Upper lobe of left lung (tissue), 6 donors: ENCODE results near the gene STAMBP. TPM values are rescaled to one million over a fixed set of nuclear protein-coding genes. Genes with fewer than 3 reads are reported as not detected.
"Not testable (repeated sequence)": the region's sequence is repeated elsewhere in the genome, so short reads cannot be mapped to it uniquely, and the experiment has no call there.

Experiments
- ATAC-seq, 2 donors: fragments of 200-7000 bp; cut with Tn5 transposase; one replicate each; pipeline ENCODE4 v1.9.1; 2022; ENCODE audit warnings: mild to moderate bottlenecking in 2 of 2, moderate library complexity in 2 of 2; ENCODE audit not compliant: low FRiP score in 2 of 2
- DNase-seq, 2 donors: peaks; one replicate each; pipeline ENCODE4 v3.0.0-alpha.2; 2019 to 2020
- H3K27ac ChIP-seq, 4 donors: fragments of 200-600 bp; sonication (generic); one replicate each; pipeline ENCODE4 v1.5.1; 2016 to 2019
- H3K27me3 ChIP-seq, 4 donors: fragments of 200-600 bp; sonication (generic); one replicate each; pipeline ENCODE4 v1.5.1; 2017 to 2019
- H3K36me3 ChIP-seq, 4 donors: fragments of 200-600 bp; sonication (generic); one replicate each; pipeline ENCODE4 v1.5.1; 2016 to 2019
- H3K4me1 ChIP-seq, 4 donors: fragments of 200-600 bp; sonication (generic); one replicate each; pipeline ENCODE4 v1.5.1; 2018 to 2019
- H3K4me3 ChIP-seq, 4 donors: fragments of 200-600 bp; sonication (generic); one replicate each; pipeline ENCODE4 v1.5.1; 2017 to 2019; ENCODE audit warnings: mild to moderate bottlenecking in 2 of 4, moderate library complexity in 1 of 4
- H3K9me3 ChIP-seq, 4 donors: fragments of 200-600 bp; sonication (generic); one replicate each; pipeline ENCODE4 v1.5.1; 2018 to 2019
- EP300 ChIP-seq, 4 donors: sonication (generic); formaldehyde crosslinking; IDR thresholded peaks; one replicate each; pipeline ENCODE4 v1.5.1; 2017; ENCODE audit warnings: antibody characterized with exemption in 4 of 4, control low read depth in 2 of 4
- POLR2A ChIP-seq, 4 donors: fragments of 450-650 bp; IDR thresholded peaks; one replicate each; pipeline ENCODE4 v1.5.1; 2016 to 2017; ENCODE audit warnings: antibody characterized with exemption in 4 of 4, mild to moderate bottlenecking in 2 of 4
- POLR2AphosphoS5 ChIP-seq, 2 donors: sonication (generic); formaldehyde crosslinking; IDR thresholded peaks; one replicate each; pipeline ENCODE4 v1.5.1; 2017; ENCODE audit warnings: antibody characterized with exemption in 2 of 2
- WGBS, 2 donors: methylation state at CpG; one replicate each; pipeline ENCODE4 v1.1.5; 2017 to 2018; 5-methylcytosine and 5-hydroxymethylcytosine counted together
- total RNA-seq, 6 donors: library from RNA; depleted of rRNA in 4 of 6; stranded (reverse); fragments of >200 nt in 4 of 6; gene quantifications; one replicate each; pipeline versions ENCODE4 v1.1.0 to v1.2.1, GENCODE V29; 2016 to 2021
- TF ChIP-seq, protein P1 (sequence below), 6 experiments: fragments of 450-650 bp in 4 of 6; fragments of 200-600 bp in 2 of 6; sonication (generic) in 2 of 6; IDR thresholded peaks; one replicate each; pipeline ENCODE4 v1.5.1; 2016 to 2019; ENCODE audit warnings: antibody characterized with exemption in 6 of 6
- donor health status: DM: no; HTN: no; CAD: no; lungs with moderate emphysema.
- donor health status: DM: no; HTN: yes; CAD: no; lungs with severe emphysema.

STAMBP gene
- total RNA-seq: 10 to 100 TPM; 22.8 to 41.7 (median 28.3) TPM

- Histone ChIP-seq H3K27ac (peak within 1 kb of the TSS; percentile 95 to 98 (median 96)), H3K4me3 (peak within 1 kb of the TSS; percentile 60 to 87 (median 82)), H3K9me3 (no peaks in the 10 kb centered on the region), H3K4me1 (peaks cover 11 to 28% (median 16%) of the 10 kb centered on the region in 4 donors), H3K27me3 (no peaks in the 10 kb centered on the region), H3K36me3 (peaks cover 3 to 21% (median 4%) of the 10 kb centered on the region in 4 donors)
- ATAC-seq: peak; percentile 97 to 99
- WGBS, 2 donors: 0 to 1% methylated on average over 28 to 31 of the region's 48 CpGs
- DNase-seq: peak; percentile 97 to 100
- TF ChIP-seq, protein P1, sequence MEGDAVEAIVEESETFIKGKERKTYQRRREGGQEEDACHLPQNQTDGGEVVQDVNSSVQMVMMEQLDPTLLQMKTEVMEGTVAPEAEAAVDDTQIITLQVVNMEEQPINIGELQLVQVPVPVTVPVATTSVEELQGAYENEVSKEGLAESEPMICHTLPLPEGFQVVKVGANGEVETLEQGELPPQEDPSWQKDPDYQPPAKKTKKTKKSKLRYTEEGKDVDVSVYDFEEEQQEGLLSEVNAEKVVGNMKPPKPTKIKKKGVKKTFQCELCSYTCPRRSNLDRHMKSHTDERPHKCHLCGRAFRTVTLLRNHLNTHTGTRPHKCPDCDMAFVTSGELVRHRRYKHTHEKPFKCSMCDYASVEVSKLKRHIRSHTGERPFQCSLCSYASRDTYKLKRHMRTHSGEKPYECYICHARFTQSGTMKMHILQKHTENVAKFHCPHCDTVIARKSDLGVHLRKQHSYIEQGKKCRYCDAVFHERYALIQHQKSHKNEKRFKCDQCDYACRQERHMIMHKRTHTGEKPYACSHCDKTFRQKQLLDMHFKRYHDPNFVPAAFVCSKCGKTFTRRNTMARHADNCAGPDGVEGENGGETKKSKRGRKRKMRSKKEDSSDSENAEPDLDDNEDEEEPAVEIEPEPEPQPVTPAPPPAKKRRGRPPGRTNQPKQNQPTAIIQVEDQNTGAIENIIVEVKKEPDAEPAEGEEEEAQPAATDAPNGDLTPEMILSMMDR (IDR thresholded peaks at IDR 0.05): peak in 1 of 6 experiments; percentile 7
- TF ChIP-seq POLR2AphosphoS5 (IDR thresholded peaks at IDR 0.05) (peak; percentile 77 to 80), POLR2A (IDR thresholded peaks at IDR 0.05) (peak in 2 of 4 donors; percentile 26 to 78), EP300 (IDR thresholded peaks at IDR 0.05) (no peak)
These were observed at the start of gene STAMBP for GRCh38 chr2:73828818-73829570. Gene STAMBP, plus strand, starts transcription at chr2:73828961. Its CDS starts 1,896 bp downstream, at chr2:73830857.

DNA sequence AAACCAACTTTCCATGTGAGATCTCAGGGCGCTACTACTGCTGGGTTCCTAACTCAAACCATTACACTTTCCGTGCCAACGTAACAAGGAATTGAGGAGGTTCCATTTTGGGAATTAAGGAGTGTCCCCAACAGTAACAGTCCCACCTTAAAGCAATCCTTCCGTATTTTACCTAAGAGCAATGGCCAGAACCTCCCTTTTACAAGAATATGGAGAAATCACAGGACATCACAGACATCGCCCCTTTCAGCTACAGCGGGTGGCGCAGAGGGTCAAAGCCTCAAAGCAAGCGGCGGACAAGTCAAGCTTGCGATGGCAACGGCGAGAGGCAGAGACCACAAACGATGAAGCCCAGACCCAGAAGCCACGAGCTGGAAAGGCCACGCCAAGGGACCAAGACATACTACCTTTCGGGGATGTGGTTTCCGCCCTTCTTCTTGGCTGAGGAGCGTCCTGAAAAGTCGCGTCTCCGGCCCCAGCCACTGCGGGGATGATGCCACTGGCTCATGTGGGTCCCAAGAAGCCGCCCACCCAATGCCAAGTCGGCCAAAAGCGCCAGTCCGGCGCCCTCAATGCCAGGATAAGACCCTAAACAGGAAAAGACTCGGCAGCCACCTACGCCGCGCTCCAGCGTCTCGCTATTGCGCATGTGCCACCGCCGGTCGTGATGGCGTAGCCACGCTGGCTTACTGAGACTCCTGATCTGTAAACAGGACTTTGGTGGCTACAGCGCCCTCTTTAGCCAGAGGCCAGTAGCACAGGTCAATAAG, 49.1 kb upstream of the STAMBP start, which contains the start of gene DUSP11:
Gene DUSP11, minus strand, starts transcription at position 637 of the 770 bp plus-strand sequence. Its CDS starts 129 bp downstream, at position 508.
- Histone ChIP-seq H3K4me1 (peaks cover 13 to 23% (median 16%) of the 10 kb centered on the region in 4 donors), H3K27me3 (no peaks in the 10 kb centered on the region), H3K36me3 (peaks cover 5 to 26% (median 10%) of the 10 kb centered on the region in 4 donors), H3K4me3 (peak within 1 kb of the TSS; percentile 60 to 87 (median 71)), H3K27ac (peak within 1 kb of the TSS; percentile 92 to 94 (median 92)), H3K9me3 (no peaks in the 10 kb centered on the region)
- WGBS, 2 donors: 1 to 2% methylated on average over 22 to 40 of the region's 40 CpGs
- peak in 3 of 4 donors; percentile 73 to 90 (median 76) for TF ChIP-seq POLR2A (IDR thresholded peaks at IDR 0.05)
- peak; percentile 82 to 95 for TF ChIP-seq POLR2AphosphoS5 (IDR thresholded peaks at IDR 0.05)
- TF ChIP-seq EP300 (IDR thresholded peaks at IDR 0.05): no peak
- TF ChIP-seq, protein P1 (IDR thresholded peaks at IDR 0.05): peak; percentile 88 to 96 (median 92)
- ATAC-seq (peak; percentile 100), DNase-seq (peak; percentile 96 to 98)

- Histone ChIP-seq H3K9me3 (no peaks in the 10 kb centered on the region), H3K4me3 (peak overlapping the region in 3 of 4 donors; percentile 64 to 87 (median 78)), H3K27me3 (no peaks in the 10 kb centered on the region), H3K36me3 (peaks cover 5 to 22% (median 7%) of the 10 kb centered on the region in 4 donors), H3K27ac (peak overlapping the region; percentile 92 to 94 (median 92)), H3K4me1 (peaks cover 13 to 23% (median 16%) of the 10 kb centered on the region in 4 donors)
- ATAC-seq (no peak), DNase-seq (no peak)
- WGBS, 2 donors: 3 to 5% methylated on average over 7 of the region's 7 CpGs
- TF ChIP-seq POLR2AphosphoS5 (IDR thresholded peaks at IDR 0.05) (no peak), EP300 (IDR thresholded peaks at IDR 0.05) (no peak), POLR2A (IDR thresholded peaks at IDR 0.05) (no peak)
- TF ChIP-seq, protein P1 (IDR thresholded peaks at IDR 0.05): no peak
These were observed 48.6 kb upstream of the STAMBP start for GRCh38 chr2:73780237-73780582.

DNA sequence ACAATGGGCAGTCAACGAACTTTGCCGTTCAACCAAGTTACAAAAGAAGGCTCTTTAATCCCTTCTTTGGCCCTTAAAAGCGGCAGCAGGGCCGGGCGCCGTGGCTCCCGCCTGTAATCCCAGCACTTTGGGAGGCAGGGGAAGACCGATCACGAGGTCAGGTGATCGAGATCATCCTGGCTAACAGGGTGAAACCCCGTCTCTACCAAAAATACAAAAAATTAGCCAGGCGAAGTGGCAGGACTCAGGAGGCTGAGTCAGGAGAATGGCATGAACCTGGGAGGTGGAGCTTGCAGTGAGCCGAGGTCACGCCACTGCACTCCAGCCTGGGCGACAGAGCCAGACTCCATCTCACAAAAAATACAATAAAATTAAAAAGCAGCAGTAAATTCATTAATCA, 45.4 kb upstream of the STAMBP start:
- not testable (repeated sequence) for H3K4me3 ChIP-seq, H3K9me3 ChIP-seq, H3K27ac ChIP-seq, H3K27me3 ChIP-seq, H3K36me3 ChIP-seq, ATAC-seq
- WGBS, 2 donors: 83 to 84% methylated on average over 15 of the region's 15 CpGs
- H3K4me1 ChIP-seq: peaks cover 8 to 13% (median 10%) of the 10 kb centered on the region in 4 donors
- peak in 1 of 2 donors; percentile 58 for DNase-seq

- H3K27ac ChIP-seq, H3K36me3 ChIP-seq, ATAC-seq, DNase-seq, H3K27me3 ChIP-seq, H3K9me3 ChIP-seq, H3K4me3 ChIP-seq, H3K4me1 ChIP-seq: not testable (repeated sequence)
- WGBS, 2 donors: no CpG with 5 or more reads among the region's 3 CpGs
These were observed 44.9 kb upstream of the STAMBP start, which contains the start of gene C2orf78 for GRCh38 chr2:73783883-73784282. Gene C2orf78, plus strand, starts transcription at chr2:73784183. Its CDS starts 127 bp downstream, at chr2:73784310.
